ENCODE results near the gene PTPRU. TPM values are rescaled to one million over a fixed set of nuclear protein-coding genes. Genes with fewer than 3 reads are reported as not detected.
"Not testable (repeated sequence)": the region's sequence is repeated elsewhere in the genome, so short reads cannot be mapped to it uniquely, and the experiment has no call there.

Gene PTPRU
- total RNA-seq, 1 experiment from 2014 or later: 8.9 TPM

GRCh38 chr1:29284286-29284960 lies 48.1 kb downstream of the PTPRU start:
- DNase-seq (ENCODE audit: extremely low read depth, low read depth): no peak

GRCh38 chr1:29284961-29285560 lies 48.7 kb downstream of the PTPRU start:
- no peak for DNase-seq (ENCODE audit: extremely low read depth, low read depth)

- DNase-seq (ENCODE audit: extremely low read depth, low read depth): no peak
These were observed 49.4 kb downstream of the PTPRU start for GRCh38 chr1:29285771-29286170.

GRCh38 chr1:29286194-29286767 lies 50.0 kb downstream of the PTPRU start:
- DNase-seq (ENCODE audit: extremely low read depth, low read depth): no peak

GRCh38 chr1:29289493-29289892 lies 53.2 kb downstream of the PTPRU start:
- DNase-seq (ENCODE audit: extremely low read depth, low read depth): no peak

GRCh38 chr1:29290414-29290985 lies 54.2 kb downstream of the PTPRU start:
- no peak for DNase-seq (ENCODE audit: extremely low read depth, low read depth)

GRCh38 chr1:29291756-29292155 lies 55.4 kb downstream of the PTPRU start:
- no peak for DNase-seq (ENCODE audit: extremely low read depth, low read depth)

- no peak for DNase-seq (ENCODE audit: extremely low read depth, low read depth)
These were observed 56.0 kb downstream of the PTPRU start for GRCh38 chr1:29292344-29292743.

GRCh38 chr1:29297450-29297849 lies 61.1 kb downstream of the PTPRU start:
- DNase-seq (ENCODE audit: extremely low read depth, low read depth): no peak

GRCh38 chr1:29298246-29298645 lies 61.9 kb downstream of the PTPRU start:
- DNase-seq (ENCODE audit: extremely low read depth, low read depth): no peak

- DNase-seq (ENCODE audit: extremely low read depth, low read depth): no peak
These were observed 63.1 kb downstream of the PTPRU start for GRCh38 chr1:29299446-29299845.

GRCh38 chr1:29301732-29302131 lies 65.4 kb downstream of the PTPRU start:
- not testable (repeated sequence) for DNase-seq (ENCODE audit: extremely low read depth, low read depth)

- DNase-seq (ENCODE audit: extremely low read depth, low read depth): no peak
These were observed 67.1 kb downstream of the PTPRU start for GRCh38 chr1:29303201-29304024.

- DNase-seq (ENCODE audit: extremely low read depth, low read depth): no peak
These were observed 67.8 kb downstream of the PTPRU start for GRCh38 chr1:29304025-29304684.

GRCh38 chr1:29305943-29306342 lies 69.6 kb downstream of the PTPRU start:
- no peak for DNase-seq (ENCODE audit: extremely low read depth, low read depth)

GRCh38 chr1:29306471-29307140 lies 70.3 kb downstream of the PTPRU start:
- DNase-seq (ENCODE audit: extremely low read depth, low read depth): no peak

- no peak for DNase-seq (ENCODE audit: extremely low read depth, low read depth)
These were observed 72.8 kb downstream of the PTPRU start for GRCh38 chr1:29309075-29309474.

- DNase-seq (ENCODE audit: extremely low read depth, low read depth): no peak
These were observed 73.3 kb downstream of the PTPRU start for GRCh38 chr1:29309621-29310020.

- no peak for DNase-seq (ENCODE audit: extremely low read depth, low read depth)
These were observed 74.4 kb downstream of the PTPRU start for GRCh38 chr1:29310616-29311180.
